GM12873 (cell line): ENCODE measurements around the gene LIMS1.

Experiments
- TF ChIP-seq, protein P1 (sequence below): IDR thresholded peaks from 2 replicates; pipeline ENCODE4 v1.5.1; 2012; ENCODE audit warnings: low read depth, mild to moderate bottlenecking, moderate library complexity, low read length, control low read depth; ENCODE audit not compliant: insufficient read depth; ENCODE audit errors: missing control alignments

LIMS1 gene, protein sequence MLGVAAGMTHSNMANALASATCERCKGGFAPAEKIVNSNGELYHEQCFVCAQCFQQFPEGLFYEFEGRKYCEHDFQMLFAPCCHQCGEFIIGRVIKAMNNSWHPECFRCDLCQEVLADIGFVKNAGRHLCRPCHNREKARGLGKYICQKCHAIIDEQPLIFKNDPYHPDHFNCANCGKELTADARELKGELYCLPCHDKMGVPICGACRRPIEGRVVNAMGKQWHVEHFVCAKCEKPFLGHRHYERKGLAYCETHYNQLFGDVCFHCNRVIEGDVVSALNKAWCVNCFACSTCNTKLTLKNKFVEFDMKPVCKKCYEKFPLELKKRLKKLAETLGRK

DNA sequence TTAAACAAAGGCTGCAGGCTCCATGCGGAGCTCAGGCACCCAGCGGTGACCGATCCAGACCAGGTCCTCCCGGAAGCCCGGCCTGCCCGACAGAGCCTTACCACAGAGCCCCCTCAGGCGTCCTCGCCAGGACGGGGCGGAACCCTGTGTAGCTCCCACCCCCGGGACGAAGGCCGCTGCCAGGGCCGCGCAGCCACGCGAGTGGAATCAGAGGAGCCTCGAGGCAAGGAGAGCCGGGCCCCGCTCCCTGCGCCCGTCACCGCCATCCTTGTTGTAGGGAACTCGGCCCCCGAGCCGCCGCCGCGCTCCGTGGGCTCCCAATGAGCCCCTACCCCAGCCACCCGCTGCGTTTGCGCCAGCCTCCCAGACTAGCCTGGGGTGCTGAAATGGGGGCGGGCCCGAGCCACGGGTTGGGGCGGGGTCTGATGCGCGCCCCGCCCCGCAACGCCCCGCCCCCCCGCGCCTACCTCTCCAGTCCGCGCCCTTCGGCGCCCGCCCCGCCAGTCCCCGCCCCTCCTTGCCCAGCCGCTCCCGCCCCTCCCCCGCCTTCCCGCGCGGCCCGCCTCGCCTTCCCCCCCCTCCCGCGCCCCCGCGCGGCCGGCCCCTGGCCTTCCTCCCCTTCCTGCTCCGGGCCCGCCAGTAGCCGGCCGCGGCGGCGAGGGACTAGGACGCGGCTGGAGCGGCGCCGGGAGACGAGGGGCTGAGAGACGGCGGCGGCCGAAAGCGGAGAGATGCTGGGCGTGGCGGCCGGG is at the start of gene LIMS1:
LIMS1 (plus strand) TSS at position 639 of the 752 bp plus-strand sequence; CDS start at position 732, 93 bp downstream.
- TF ChIP-seq, protein P1, sequence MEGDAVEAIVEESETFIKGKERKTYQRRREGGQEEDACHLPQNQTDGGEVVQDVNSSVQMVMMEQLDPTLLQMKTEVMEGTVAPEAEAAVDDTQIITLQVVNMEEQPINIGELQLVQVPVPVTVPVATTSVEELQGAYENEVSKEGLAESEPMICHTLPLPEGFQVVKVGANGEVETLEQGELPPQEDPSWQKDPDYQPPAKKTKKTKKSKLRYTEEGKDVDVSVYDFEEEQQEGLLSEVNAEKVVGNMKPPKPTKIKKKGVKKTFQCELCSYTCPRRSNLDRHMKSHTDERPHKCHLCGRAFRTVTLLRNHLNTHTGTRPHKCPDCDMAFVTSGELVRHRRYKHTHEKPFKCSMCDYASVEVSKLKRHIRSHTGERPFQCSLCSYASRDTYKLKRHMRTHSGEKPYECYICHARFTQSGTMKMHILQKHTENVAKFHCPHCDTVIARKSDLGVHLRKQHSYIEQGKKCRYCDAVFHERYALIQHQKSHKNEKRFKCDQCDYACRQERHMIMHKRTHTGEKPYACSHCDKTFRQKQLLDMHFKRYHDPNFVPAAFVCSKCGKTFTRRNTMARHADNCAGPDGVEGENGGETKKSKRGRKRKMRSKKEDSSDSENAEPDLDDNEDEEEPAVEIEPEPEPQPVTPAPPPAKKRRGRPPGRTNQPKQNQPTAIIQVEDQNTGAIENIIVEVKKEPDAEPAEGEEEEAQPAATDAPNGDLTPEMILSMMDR, result no peak

DNA sequence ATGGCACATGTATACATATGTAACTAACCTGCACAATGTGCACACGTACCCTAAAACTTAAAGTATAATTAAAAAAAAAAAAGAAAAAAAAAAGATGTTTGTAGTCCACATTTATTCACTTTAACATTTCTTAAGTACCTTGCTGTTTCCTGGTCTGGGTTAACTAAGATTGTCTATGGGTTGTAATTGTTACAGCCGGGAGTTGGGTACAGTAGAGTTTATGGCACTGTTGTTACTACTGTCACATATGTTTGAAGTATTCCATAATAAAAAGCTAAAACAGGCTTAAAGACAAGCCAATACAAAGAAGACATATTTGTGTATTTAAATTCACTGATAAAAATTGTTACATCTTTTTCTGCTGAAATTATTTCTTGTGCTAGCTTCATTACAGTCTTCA is 49.0 kb upstream of the LIMS1 start:
- TF ChIP-seq, protein P1, result no peak

DNA sequence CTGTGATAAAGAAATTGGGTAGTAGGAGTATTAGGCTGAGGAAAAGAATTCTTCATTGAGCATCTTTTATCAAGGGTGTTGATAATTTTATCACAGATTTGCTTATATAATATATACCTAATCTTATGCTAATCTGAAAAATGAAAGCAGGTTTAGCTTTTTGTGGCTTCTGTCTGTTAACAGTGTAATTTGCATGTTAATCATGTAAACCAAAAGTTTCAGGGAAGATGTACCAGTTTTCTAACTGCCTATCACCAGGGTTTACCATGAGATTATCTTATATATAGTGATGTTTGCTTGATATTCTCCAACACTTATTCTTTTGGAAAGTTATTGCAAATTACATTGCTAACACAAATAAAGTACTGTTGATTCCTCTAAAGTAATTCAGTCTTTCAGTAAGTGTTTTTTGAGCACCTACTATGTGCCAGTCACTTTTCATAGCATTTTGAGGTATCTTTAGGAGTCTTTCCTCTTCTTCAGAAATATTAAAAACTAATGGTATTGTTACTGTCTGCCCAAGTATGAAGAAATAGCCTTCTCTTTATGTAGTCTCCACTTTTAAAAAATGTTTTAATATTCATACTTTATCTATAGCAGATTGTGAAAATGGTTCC is 43.7 kb upstream of the LIMS1 start:
- TF ChIP-seq, protein P1, result no peak

DNA sequence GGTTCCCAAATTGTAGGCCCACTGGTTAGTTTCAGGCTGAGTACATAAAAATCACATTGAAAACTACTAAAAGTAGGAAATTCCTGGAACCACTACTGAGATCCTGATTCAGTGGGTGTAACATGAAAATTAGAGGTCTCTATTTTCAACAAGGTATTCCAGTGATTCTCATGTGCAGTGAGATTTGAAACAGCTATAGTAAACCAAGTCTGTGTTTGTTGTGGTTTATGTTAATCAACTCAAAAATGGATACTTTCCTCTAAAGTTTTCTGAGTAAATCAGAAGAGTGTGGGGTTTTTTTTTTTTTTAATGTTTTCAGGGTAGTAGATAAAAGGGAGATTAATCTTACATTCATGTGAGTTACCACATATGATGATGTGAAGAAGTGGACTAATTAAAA is 42.4 kb upstream of the LIMS1 start:
- TF ChIP-seq, protein P1, result no peak

DNA sequence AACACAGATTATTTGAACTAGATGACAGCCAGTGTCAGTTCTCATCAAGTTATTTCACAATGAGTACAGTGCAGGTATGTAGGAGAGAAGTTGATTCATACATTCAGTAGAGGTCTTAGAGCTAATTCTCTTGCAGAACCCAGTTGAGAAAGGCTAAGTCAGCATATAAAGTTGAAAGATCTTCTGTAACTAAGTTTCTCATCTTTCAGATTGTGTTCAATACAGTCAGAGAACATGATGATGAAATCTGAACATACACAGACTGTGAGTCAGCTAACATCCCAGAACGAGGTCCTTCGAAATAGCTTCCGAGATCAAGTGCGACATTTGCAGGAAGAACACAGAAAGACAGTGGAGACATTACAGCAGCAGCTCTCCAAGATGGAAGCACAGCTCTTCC is 41.9 kb upstream of the LIMS1 start:
- TF ChIP-seq, protein P1, result no peak

DNA sequence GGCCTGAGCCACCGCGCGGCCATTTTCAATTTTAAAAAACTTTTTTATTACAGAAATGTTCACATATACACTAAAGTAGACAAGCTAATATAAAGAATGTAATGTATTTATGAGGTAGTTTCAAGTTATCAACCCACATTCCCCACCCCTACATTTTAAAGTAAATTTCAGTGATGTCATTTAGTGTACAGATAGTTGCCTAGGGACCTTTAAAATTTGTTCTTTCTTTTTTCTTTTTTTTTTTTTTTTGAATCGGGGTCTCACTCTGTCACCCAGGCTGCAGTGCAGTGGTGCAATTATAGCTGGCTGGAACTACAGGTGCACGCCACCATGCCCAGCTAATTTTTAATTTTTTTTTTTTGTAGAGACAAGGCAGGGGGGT is 2.6 kb upstream of the LIMS1 start:
- TF ChIP-seq, protein P1, result no peak
